Cardiac septum (tissue), 1 donor: ENCODE data around the gene FGG. TPM values are rescaled to one million over a fixed set of nuclear protein-coding genes. Genes with fewer than 3 reads are reported as not detected.

Source experiments
- DNase-seq: peaks from one replicate; pipeline ENCODE4 v3.0.0-alpha.2; 2020; ENCODE audit warnings: low spot score
- intact Hi-C: fragments of 100-400 bp; cut with DNase I; formaldehyde crosslinking; loops from one replicate; pipeline ENCODE4 v1.14.0; 2022
- long read RNA-seq: library from polyadenylated mRNA; unstranded; transcript quantifications from one replicate; pipeline ENCODE4 v2.0.0, GENCODE V29; 2021
- total RNA-seq: library from RNA; stranded (reverse); fragmentation: NEBNext Ultra II Directional; extraction: Animal tissue kit (Norgen Biotek cat#: 25700); gene quantifications from one replicate; pipeline ENCODE4 v1.2.1, GENCODE V29; 2021
- donor health status: DM: no; HTN: no; CAD: no.

The FGG gene
- total RNA-seq, result not detected
- long read RNA-seq, result 0 reads

GRCh38 chr4:154612472-154613414 is at the start of gene FGG:
TSS of gene FGG (minus strand) at chr4:154612656. CDS start at chr4:154612609, 47 bp downstream.
- DNase-seq, result no peak
- intact Hi-C loops, result no loop called here

- DNase-seq, result no peak
- intact Hi-C loops, result no loop called here
These were observed 47.6 kb upstream of the FGG start for GRCh38 chr4:154660052-154660451.

GRCh38 chr4:154658680-154659405 is 46.4 kb upstream of the FGG start:
- DNase-seq, result no peak
- intact Hi-C loops, result no loop called here

GRCh38 chr4:154643493-154643892 is 31.0 kb upstream of the FGG start:
- DNase-seq, result no peak
- intact Hi-C loops, result no loop called here

GRCh38 chr4:154642373-154643009 is 30.0 kb upstream of the FGG start:
- intact Hi-C loops, result no loop called here
- no peak for DNase-seq

- intact Hi-C loops, result no loop called here
- no peak for DNase-seq
These were observed 28.5 kb upstream of the FGG start for GRCh38 chr4:154640999-154641398.

- no peak for DNase-seq
- intact Hi-C loops, result no loop called here
These were observed 21.6 kb upstream of the FGG start for GRCh38 chr4:154634058-154634457.

- intact Hi-C loops, result no loop called here
- no peak for DNase-seq
These were observed 19.4 kb upstream of the FGG start for GRCh38 chr4:154631828-154632227.

- DNase-seq, result no peak
These were observed 17.9 kb upstream of the FGG start for GRCh38 chr4:154630324-154630723.

GRCh38 chr4:154626793-154627484 is 14.5 kb upstream of the FGG start:
- intact Hi-C loops, result no loop called here
- DNase-seq, result no peak

More at GRCh38 chr4:154630324-154630723, 17.9 kb upstream of the FGG start:
- intact Hi-C loops, result no loop called here

GRCh38 chr4:154625971-154626370 is 13.5 kb upstream of the FGG start:
- intact Hi-C loops, result no loop called here
- no peak for DNase-seq

GRCh38 chr4:154623995-154624394 is 11.5 kb upstream of the FGG start:
- DNase-seq, result no peak
- intact Hi-C loops, result loop anchor here (2.0 kb wide), 1 partner anchor 71 kb away; no protein-coding TSS in a partner anchor

- intact Hi-C loops, result loop anchor here (2.0 kb wide), 1 partner anchor 71 kb away; no protein-coding TSS in a partner anchor
- no peak for DNase-seq
These were observed 11.0 kb upstream of the FGG start for GRCh38 chr4:154623436-154623835.

- no peak for DNase-seq
- intact Hi-C loops, result loop anchor here (2.0 kb wide), 1 partner anchor 70 kb away; no protein-coding TSS in a partner anchor
These were observed 10.1 kb upstream of the FGG start for GRCh38 chr4:154622598-154622997.

GRCh38 chr4:154620111-154620510 is 7.7 kb upstream of the FGG start:
- DNase-seq, result no peak
- intact Hi-C loops, result no loop called here

GRCh38 chr4:154618708-154619315 is 6.4 kb upstream of the FGG start:
- intact Hi-C loops, result no loop called here
- no peak for DNase-seq

- no peak for DNase-seq
- intact Hi-C loops, result no loop called here
These were observed 5.4 kb upstream of the FGG start for GRCh38 chr4:154617820-154618317.

- intact Hi-C loops, result no loop called here
These were observed 4.3 kb upstream of the FGG start for GRCh38 chr4:154616731-154617130.

GRCh38 chr4:154616287-154616686 is 3.8 kb upstream of the FGG start:
- DNase-seq, result no peak
- intact Hi-C loops, result no loop called here

More at GRCh38 chr4:154616731-154617130, 4.3 kb upstream of the FGG start:
- DNase-seq, result no peak
